ENCODE measurements around the gene PHRF1. TPM values are rescaled to one million over a fixed set of nuclear protein-coding genes. Genes with fewer than 3 reads are reported as not detected.

Gene PHRF1
- total RNA-seq, 2 donors from 2014 or later = 20.8 to 55.2 TPM

DNA sequence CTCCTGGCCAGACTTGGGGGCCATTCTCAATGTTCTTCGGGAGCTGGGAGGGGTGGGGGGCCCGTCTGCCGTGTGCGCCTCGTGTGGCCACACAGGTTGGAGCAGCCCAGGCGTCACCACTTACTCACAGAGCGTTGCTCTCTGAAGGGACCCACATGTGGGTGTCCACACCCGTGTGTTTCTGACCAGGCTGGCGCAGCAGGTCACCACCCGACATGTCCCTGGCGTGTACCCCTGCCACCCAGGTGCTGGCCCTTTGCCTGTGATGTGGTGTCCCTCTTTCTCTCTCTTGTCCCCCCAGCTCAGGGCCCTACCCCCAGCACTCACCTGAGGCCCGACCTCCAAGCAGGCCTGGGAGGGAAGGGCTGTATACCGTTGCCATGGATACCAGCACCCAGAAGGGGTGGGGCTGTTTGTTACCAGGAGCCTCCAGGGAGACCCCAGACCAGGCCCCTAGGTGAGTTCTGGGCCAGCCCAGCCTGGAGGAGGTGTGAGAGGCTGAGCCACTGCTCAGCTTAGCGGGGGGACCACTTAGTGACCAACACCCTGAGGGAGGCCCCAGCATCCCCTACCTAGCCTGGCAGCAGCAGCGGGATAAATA, 17.1 kb upstream of the PHRF1 start:
- H3K27me3 ChIP-seq (replicated peaks; ENCODE audit: insufficient read depth) = no peaks in the 10 kb centered on the region
- TF ChIP-seq, protein P1, sequence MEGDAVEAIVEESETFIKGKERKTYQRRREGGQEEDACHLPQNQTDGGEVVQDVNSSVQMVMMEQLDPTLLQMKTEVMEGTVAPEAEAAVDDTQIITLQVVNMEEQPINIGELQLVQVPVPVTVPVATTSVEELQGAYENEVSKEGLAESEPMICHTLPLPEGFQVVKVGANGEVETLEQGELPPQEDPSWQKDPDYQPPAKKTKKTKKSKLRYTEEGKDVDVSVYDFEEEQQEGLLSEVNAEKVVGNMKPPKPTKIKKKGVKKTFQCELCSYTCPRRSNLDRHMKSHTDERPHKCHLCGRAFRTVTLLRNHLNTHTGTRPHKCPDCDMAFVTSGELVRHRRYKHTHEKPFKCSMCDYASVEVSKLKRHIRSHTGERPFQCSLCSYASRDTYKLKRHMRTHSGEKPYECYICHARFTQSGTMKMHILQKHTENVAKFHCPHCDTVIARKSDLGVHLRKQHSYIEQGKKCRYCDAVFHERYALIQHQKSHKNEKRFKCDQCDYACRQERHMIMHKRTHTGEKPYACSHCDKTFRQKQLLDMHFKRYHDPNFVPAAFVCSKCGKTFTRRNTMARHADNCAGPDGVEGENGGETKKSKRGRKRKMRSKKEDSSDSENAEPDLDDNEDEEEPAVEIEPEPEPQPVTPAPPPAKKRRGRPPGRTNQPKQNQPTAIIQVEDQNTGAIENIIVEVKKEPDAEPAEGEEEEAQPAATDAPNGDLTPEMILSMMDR (IDR thresholded peaks at IDR 0.05) = no peak
- no peak for TF ChIP-seq POLR2A (IDR thresholded peaks at IDR 0.05)
- no peak for TF ChIP-seq POLR2AphosphoS5 (IDR thresholded peaks at IDR 0.05)
- no peak overlapping the region for H3K4me3 ChIP-seq
- H3K27ac ChIP-seq = no peak overlapping the region
- H3K9me3 ChIP-seq = no peaks in the 10 kb centered on the region
- H3K36me3 ChIP-seq = no peaks in the 10 kb centered on the region
- intact Hi-C loops (cut with DNase I) = no loop called here
- 72% methylated on average over 10 of the region's 15 CpGs for WGBS
- H3K4me1 ChIP-seq (replicated peaks) = peaks cover 27% of the 10 kb centered on the region
- no peak for DNase-seq (ENCODE audit: low spot score)

DNA sequence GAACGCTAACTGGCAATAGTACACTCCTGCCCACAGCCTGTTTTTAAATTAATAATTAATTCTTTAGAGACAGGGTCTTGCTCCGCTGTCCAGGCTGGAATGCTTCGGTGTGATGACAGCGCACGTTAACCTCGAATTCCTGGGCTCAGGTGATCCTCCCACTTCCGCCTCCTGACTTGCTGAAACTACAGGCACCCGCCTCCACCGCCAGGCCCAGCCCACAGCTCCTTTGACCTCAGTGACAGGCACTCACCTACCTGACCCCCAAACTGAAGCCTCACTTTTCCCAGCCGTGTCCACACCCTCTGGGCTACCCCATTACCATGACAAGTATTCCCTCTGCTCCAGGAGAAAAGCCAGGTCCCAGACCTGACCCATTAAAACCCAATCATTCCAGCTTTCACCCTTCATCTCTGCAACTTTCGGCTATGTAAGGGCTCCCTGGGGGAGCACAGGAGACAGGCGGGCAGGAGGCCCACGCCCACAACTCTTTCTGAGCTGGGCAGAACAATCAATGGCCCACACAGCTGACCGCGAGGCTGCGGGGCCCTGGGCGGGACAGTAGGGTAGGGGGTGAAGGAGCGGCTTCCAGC, 16.5 kb upstream of the PHRF1 start:
- intact Hi-C loops (cut with DNase I) = no loop called here
- no peaks in the 10 kb centered on the region for H3K9me3 ChIP-seq
- H3K27ac ChIP-seq = peak overlapping the region; percentile 82 to 87
- H3K36me3 ChIP-seq = no peaks in the 10 kb centered on the region
- H3K4me3 ChIP-seq = peak overlapping the region; percentile 85 to 95
- no peak for TF ChIP-seq POLR2A (IDR thresholded peaks at IDR 0.05)
- no peak for TF ChIP-seq POLR2AphosphoS5 (IDR thresholded peaks at IDR 0.05)
- TF ChIP-seq, protein P1 (IDR thresholded peaks at IDR 0.05) = no peak
- no peak for DNase-seq (ENCODE audit: low spot score)
- no peaks in the 10 kb centered on the region for H3K27me3 ChIP-seq (replicated peaks; ENCODE audit: insufficient read depth)
- H3K4me1 ChIP-seq (replicated peaks) = peaks cover 24% of the 10 kb centered on the region
- 73% methylated on average over 18 of the region's 18 CpGs for WGBS

DNA sequence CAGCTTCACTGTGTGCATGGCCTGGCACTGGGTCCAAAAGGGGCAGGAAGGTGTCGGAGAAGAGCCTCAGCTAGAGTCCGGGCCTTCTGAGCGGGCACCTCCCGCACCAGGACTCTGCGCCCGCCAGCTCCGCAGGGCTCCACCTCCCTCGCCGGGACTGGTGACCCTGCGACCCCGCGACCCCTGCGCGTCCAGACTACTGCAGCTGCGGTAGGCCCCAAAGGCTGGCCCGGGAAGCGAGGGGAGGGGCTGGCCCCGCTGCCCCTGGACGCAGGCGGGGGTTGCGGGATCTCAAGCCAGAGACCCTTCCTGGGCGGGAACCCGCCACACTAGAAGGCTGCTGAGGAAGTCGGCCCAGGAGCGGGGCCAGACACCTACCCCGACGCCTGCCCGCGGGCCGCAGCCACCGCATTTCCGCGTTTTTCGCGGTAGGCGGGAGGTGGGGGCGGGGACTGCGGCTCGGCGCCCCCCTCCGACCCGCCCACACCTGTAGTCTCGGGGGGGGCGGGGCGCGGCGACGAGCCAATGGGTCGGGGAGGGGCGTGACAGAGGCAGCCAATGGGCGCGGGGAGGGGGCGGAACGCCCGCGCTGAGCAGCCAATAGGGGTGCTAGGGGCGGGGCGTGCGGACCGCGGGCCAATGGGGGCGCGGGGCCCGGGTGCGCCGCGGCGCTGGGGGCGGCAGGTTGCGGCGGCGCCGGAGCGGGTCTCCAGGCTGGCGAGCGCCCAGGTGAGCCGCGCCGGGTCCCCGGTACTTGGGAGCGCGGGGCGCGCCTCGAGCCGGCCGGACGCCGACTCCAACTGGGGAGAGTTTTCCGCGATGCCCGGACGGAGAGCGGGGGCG, 15.7 kb upstream of the PHRF1 start, which contains the start of the genes LMNTD2 and RASSF7:
TSS of gene LMNTD2 (minus strand) at position 434 of the 843 bp plus-strand sequence. CDS start at position 412, 22 bp downstream.
TSS of gene RASSF7 (plus strand) at position 666 of the 843 bp plus-strand sequence. CDS start 799 bp downstream, outside the sequence.
- TF ChIP-seq, protein P1 (IDR thresholded peaks at IDR 0.05) = peak in 2 of 4 experiments; percentile 8 to 13
- TF ChIP-seq POLR2AphosphoS5 (IDR thresholded peaks at IDR 0.05) (peak; percentile 82), POLR2A (IDR thresholded peaks at IDR 0.05) (peak; percentile 64)
- Histone ChIP-seq H3K27ac (peak within 1 kb of the TSS; percentile 82 to 87), H3K4me1 (replicated peaks) (peaks cover 21% of the 10 kb centered on the region), H3K9me3 (no peaks in the 10 kb centered on the region), H3K36me3 (no peaks in the 10 kb centered on the region), H3K27me3 (replicated peaks; ENCODE audit: insufficient read depth) (no peaks in the 10 kb centered on the region), H3K4me3 (peak within 1 kb of the TSS; percentile 85 to 95)
- peak; percentile 95 for DNase-seq (ENCODE audit: low spot score)
- WGBS = 2% methylated on average over 51 of the region's 95 CpGs
- intact Hi-C loops (cut with DNase I) = no loop called here

DNA sequence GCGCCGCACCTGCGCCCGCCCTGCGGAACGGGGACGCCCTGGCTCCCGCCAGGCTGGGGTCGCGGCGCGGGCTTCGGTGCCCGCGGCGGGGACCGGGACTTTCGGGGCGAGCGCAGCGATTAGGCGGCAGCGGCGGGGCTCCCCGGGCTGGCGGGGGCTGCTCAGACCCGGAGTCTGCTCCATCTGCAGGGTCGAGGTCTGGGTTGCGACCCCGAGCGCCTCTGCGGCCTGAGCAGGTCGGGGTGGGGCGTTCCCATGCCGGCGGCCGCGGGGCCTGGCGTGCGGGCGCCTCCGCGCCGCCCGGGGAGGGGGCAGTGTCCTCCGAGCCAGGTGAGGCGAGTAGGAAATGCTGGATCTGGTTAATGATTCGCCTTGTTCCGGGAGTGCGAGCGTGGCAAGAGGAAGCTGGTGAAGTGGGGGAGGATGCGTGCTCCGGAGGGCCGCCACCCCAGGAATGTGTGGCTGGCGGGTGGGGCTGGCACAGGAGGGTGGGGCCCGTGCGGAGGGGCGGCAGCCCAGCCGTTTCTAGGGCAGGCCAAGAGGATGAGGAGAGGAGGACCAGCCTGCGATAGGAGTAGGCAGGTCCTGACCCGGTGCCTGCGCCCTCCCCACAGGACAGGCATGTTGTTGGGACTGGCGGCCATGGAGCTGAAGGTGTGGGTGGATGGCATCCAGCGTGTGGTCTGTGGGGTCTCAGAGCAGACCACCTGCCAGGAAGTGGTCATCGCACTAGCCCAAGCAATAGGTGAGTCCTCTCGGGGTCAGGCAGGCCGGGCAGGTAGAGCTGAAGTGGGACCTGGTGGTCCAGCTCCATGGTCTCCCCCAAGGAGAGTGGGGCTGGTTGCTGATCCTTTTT, 14.9 kb upstream of the PHRF1 start:
- TF ChIP-seq POLR2A (IDR thresholded peaks at IDR 0.05) = peak; percentile 13
- TF ChIP-seq, protein P1 (IDR thresholded peaks at IDR 0.05) = no peak
- TF ChIP-seq POLR2AphosphoS5 (IDR thresholded peaks at IDR 0.05) = peak; percentile 25
- Histone ChIP-seq H3K27me3 (replicated peaks; ENCODE audit: insufficient read depth) (no peaks in the 10 kb centered on the region), H3K36me3 (no peaks in the 10 kb centered on the region), H3K9me3 (no peaks in the 10 kb centered on the region), H3K4me3 (peak overlapping the region; percentile 85 to 95), H3K4me1 (replicated peaks) (peaks cover 20% of the 10 kb centered on the region), H3K27ac (peak overlapping the region; percentile 71 to 87)
- 11% methylated on average over 41 of the region's 67 CpGs for WGBS
- no peak for DNase-seq (ENCODE audit: low spot score)
- intact Hi-C loops (cut with DNase I) = no loop called here

All from prostate gland (tissue), 2 donors.